GM19099 (cell line): ENCODE data around the gene SPINK6.

ENCODE experiments used
- POLR2A ChIP-seq: IDR thresholded peaks from 3 replicates; pipeline ENCODE4 v1.6.1; 2011; ENCODE audit warnings: low read depth; ENCODE audit not compliant: insufficient read length; ENCODE audit errors: extremely low read depth

SPINK6 gene

DNA sequence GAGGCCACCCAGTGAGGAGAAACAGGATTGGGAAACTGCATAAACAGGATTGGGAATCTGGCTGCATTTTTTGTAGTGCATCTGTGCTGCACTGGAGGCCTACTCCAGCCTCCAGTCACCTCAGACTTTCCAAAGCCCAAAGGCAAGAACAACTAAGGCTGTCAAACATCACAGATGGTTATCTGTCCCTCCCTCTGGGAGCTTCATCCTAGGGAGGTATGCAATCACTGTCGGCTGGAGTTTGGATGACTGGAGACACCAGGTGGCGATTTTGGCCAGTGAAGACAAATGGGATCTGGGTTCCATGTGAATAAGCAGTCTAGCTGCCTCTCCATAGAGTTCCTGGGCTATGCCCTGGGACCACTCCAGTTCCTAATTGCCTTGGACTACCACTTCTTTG is 56.4 kb downstream of the SPINK6 start:
- no peak for TF ChIP-seq POLR2A

DNA sequence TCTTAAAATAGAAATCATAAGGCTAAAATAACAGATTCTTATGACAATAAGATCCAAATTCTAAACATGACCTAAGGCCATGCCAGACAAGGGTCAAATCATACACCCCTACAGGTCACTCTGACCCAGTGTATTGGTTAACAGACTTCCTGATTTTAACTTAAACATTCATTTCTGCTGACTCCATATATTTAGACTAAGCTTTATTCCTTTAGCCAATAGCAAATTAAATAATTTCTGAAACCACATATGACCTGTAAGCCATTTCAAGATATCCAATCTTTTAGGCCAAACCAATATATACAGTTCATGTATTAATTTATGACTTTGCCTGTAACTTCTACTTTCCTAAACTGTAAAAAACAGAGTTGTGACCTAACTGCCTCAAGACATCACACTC is 58.4 kb downstream of the SPINK6 start:
- TF ChIP-seq POLR2A = no peak
